GM12865 (cell line): Measurements from ENCODE around the gene HECW1.

ENCODE experiments used
- DNase-seq: peaks from one replicate; pipeline ENCODE4 v3.0.0; 2010; ENCODE audit warnings: low read depth
- H3K4me3 ChIP-seq: 2 replicates; pipeline ENCODE4 v1.5.1; 2011; ENCODE audit warnings: mild to moderate bottlenecking, low read depth, low read length, control low read depth
- TF ChIP-seq, protein P1 (sequence below): IDR thresholded peaks from 2 replicates; pipeline ENCODE4 v1.5.1; 2011; ENCODE audit warnings: low read length, control low read depth, low read depth, inconsistent platforms; ENCODE audit not compliant: insufficient read depth; ENCODE audit errors: missing control alignments

HECW1 gene

DNA sequence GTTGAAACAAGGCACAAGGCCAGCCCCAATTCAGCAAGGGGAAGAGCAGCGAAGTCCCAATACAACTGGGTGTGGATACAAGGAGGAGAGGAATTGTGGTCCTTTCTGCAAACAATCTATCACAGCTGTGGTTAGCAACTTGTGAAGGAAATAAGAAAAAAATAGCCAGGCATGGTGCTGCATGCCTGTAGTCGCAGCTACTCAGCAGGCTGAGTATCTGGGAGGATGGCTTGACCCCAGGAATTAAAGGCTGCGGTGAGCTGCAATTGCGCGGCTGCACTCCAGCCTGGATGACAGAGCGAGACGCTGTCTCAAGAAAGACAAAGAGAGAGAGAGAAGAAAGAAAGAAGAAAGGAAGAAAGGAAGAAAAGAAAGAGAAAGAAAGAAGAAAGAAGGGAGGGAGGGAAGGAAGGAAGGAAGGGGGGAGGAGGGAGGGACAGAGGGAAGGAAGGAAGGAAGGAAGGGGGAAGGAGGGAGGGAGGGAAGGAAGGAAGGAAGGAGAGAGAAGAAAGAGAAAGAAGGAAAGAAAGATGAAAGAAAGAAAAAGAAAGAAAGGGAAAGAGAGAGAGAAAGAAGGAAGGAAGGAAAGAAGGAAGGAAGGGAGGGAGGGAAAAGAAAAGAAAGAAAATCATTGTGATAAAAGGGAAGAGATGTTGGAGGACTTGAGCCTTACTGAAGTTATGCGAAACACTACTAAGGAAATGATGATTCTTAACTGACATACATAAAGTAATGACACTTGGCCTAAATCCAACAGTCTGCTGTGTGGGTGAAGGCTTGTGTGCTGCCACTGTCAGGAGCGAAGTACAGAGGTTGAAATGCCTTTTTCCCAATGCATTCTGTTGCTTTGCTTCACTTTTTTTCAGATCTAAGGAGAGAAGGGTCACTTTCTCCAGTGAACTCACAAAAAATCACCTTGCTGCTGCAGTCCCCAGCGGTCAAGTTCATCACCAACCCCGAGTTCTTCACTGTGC, 353.4 kb downstream of the HECW1 start:
- TF ChIP-seq, protein P1, sequence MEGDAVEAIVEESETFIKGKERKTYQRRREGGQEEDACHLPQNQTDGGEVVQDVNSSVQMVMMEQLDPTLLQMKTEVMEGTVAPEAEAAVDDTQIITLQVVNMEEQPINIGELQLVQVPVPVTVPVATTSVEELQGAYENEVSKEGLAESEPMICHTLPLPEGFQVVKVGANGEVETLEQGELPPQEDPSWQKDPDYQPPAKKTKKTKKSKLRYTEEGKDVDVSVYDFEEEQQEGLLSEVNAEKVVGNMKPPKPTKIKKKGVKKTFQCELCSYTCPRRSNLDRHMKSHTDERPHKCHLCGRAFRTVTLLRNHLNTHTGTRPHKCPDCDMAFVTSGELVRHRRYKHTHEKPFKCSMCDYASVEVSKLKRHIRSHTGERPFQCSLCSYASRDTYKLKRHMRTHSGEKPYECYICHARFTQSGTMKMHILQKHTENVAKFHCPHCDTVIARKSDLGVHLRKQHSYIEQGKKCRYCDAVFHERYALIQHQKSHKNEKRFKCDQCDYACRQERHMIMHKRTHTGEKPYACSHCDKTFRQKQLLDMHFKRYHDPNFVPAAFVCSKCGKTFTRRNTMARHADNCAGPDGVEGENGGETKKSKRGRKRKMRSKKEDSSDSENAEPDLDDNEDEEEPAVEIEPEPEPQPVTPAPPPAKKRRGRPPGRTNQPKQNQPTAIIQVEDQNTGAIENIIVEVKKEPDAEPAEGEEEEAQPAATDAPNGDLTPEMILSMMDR = no peak

DNA sequence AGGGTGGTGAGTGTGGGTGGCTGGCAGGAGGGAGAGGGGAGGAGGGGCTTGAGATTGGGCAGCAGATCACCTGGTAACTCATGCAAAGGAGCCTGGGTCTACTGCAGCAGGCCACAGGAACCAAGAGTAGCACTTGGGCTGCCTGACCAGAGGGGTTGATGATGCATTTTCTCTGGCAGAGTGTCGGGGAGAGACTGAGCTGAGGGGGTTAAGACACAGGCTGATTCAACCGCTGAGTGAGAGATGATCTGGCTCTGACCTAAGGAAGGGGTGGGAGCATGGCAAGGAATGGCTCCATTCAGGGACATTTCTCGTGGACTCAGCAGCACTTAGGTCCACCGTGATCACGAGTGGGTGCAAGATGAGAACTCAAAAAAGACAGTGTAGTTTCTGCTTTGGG, 355.0 kb downstream of the HECW1 start:
- TF ChIP-seq, protein P1 = no peak
- no peak for DNase-seq
- H3K4me3 ChIP-seq = no peak overlapping the region

More for the DNA sequence above, 353.4 kb downstream of the HECW1 start:
- H3K4me3 ChIP-seq = no peak overlapping the region
- DNase-seq = no peak

DNA sequence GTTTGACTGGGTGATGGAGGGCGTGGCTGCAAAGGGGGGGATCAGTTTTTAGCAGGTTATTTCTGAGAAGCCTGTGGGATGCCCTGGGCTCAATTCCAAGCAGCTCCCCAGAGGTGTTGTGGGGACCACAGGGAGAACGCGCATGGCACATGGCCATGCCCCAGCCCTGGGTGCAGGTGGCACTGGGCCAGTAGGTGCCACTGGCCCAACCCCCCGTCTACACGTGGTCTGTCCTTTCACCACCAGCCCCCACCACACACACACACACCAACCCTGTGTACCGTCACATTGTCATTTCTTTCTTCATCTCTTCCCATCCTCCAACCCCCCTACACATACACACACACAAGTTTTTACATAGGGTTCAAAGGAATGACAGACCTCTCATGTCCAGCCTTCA, 355.4 kb downstream of the HECW1 start:
- no peak for DNase-seq
- TF ChIP-seq, protein P1 = no peak
- H3K4me3 ChIP-seq = no peak overlapping the region

DNA sequence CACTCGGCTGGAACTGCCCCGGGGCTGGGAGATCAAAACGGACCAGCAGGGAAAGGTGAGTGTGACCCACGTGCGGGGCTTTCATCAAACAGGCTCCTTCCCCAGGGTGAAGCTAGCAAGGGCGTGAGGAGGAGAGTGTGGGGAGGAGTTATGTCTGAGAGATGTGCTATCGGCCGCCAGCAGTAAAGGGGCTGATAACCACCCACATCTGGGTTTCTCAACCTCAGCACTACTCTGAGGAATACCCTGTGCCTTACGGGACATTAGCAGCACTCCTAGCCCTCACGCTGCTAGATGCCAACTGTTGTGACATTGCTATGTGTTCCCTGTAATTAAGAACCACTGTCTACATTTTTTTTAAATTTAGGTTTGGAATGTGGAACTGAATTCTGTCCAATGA, 356.6 kb downstream of the HECW1 start:
- no peak overlapping the region for H3K4me3 ChIP-seq
- DNase-seq = no peak
- TF ChIP-seq, protein P1 = no peak

- TF ChIP-seq, protein P1 = no peak
- no peak overlapping the region for H3K4me3 ChIP-seq
- DNase-seq = no peak
These were observed 357.7 kb downstream of the HECW1 start for GRCh38 chr7:43470110-43470509.

- no peak overlapping the region for H3K4me3 ChIP-seq
- DNase-seq = no peak
- TF ChIP-seq, protein P1 = no peak
These were observed 363.5 kb downstream of the HECW1 start for GRCh38 chr7:43475983-43476382.

GRCh38 chr7:43476896-43477295, 364.4 kb downstream of the HECW1 start:
- no peak for DNase-seq
- TF ChIP-seq, protein P1 = no peak
- H3K4me3 ChIP-seq = no peak overlapping the region
